Activated CD4-positive, alpha-beta memory T cell treated with anti-CD3 and anti-CD28 coated beads, Interleukin-2, amount 10 ng/mL, durations not matched to agents 7 days and 5 days (primary cell): Measurements from ENCODE around the gene NDUFAF4. TPM values are rescaled to one million over a fixed set of nuclear protein-coding genes. Genes with fewer than 3 reads are reported as not detected.

ENCODE experiments used
- CTCF ChIA-PET: fragments of 350-600 bp; sonication (Branson Sonifier 250); formaldehyde crosslinking; loops from one replicate; lab custom pipeline; 2021; ENCODE audit warnings: antibody characterized with exemption, inconsistent platforms; lab: Charles Lee
- POLR2A ChIA-PET: fragments of 350-600 bp; sonication (Branson Sonifier 250); formaldehyde crosslinking; loops from one replicate; lab custom pipeline; 2021; ENCODE audit warnings: antibody characterized with exemption; lab: Charles Lee
- DNase-seq: peaks from one replicate; pipeline ENCODE4 v3.0.0-alpha.2; 2020
- H3K27ac Mint-ChIP-seq: one replicate; pipeline ENCODE4 v1.8.0; 2021; ENCODE audit warnings: mild to moderate bottlenecking, mixed read lengths
- H3K27me3 Mint-ChIP-seq: one replicate; pipeline ENCODE4 v1.8.0; 2021; ENCODE audit warnings: mixed read lengths
- H3K36me3 Mint-ChIP-seq: one replicate; pipeline ENCODE4 v1.8.0; 2021; ENCODE audit warnings: low read depth, mixed read lengths
- H3K4me1 Mint-ChIP-seq: one replicate; pipeline ENCODE4 v1.8.0; 2021; ENCODE audit warnings: mixed read lengths
- H3K4me3 Mint-ChIP-seq: one replicate; pipeline ENCODE4 v1.8.0; 2021; ENCODE audit warnings: mild to moderate bottlenecking, mixed read lengths
- H3K9me3 Mint-ChIP-seq: one replicate; pipeline ENCODE4 v1.8.0; 2021; ENCODE audit warnings: mixed read lengths
- total RNA-seq, 2 experiments: library from RNA; stranded (reverse); gene quantifications; one replicate each; pipeline ENCODE4 v1.2.3, GENCODE V29; 2021

The NDUFAF4 gene
- 10 to 100 TPM; 23.3 to 26.1 TPM for total RNA-seq

DNA sequence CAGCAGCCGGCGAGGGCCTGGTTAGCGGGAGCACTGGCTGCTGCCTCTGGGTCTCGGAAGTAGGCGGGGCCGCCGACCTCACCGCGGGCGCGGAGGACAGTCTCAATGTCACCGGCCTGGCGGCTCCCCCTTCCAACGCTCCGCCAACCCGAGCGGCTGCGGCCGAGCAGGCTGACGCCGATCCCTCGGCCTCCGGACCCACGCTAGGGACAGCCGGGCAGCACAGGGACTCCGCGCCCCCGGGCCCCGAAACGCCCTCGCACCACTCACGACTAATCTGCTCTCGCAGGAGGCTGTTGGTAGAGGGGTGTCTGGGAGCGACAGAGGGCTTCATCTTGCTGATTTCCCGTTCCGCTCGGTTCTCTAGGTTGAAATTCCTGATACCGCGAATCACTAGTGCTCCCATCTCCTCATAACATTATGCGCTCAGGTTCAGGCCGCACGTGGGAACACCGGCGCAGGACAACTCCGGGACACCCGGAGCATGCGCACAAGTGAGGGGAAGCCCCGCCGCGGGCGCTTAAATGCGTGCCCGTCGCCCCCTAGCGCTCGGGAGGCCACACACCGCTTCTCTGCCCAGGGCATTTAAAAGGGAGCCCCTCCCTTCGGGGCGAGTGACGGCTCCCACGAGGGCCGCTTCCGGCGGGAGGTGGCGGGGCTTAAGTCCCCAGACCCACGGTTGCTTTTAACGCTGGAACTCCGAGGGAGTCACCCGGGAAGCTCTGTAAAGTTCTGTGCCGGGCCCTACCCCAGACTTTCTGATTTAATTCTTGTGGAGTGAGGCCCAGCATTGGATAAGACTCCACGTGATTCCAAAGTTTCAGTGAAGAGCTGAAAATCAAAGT, at the start of gene NDUFAF4:
NDUFAF4 (minus strand) TSS at position 496 of the 845 bp plus-strand sequence; CDS start at position 406, 90 bp downstream.
- Mint-ChIP-seq H3K27ac (peak within 1 kb of the TSS; percentile 93), H3K4me1 (peaks cover 31% of the 10 kb centered on the region), H3K27me3 (peaks cover 4% of the 10 kb centered on the region), H3K4me3 (peak within 1 kb of the TSS; percentile 95), H3K36me3 (peaks cover 12% of the 10 kb centered on the region), H3K9me3 (no peaks in the 10 kb centered on the region)
- DNase-seq, result peak; percentile 95
- ChIA-PET CTCF (interaction anchor here (0.6 to 3.0 kb wide), 15 partner anchors 9 to 270 kb away, joined by 3 to 20 read pairs (median 3); partner anchors contain the start of genes GPR63 and KLHL32), POLR2A (interaction anchor here (0.7 to 3.0 kb wide), 7 partner anchors 9 to 376 kb away, joined by 3 to 18 read pairs (median 4); partner anchors contain the start of genes GPR63, KLHL32 and UFL1)

DNA sequence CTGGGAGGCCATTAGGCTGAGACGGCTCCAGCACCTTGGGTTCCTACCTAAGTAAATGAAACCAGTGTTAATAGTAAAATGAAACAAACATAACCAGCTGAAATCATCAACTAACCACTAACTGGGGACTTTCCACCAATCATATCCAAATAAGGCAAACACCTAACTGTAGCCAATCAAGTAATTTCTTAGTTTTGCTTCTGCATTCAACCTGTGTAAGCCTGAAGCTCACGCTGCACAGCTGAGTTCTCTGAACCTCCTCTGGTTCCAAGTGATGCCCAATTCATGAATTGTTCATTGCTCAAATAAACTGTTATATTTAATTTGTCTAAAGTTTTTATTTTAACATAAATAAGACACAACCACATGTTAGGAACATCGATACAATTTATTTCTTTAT, 49.4 kb upstream of the NDUFAF4 start:
- Mint-ChIP-seq H3K36me3 (peaks cover 6% of the 10 kb centered on the region), H3K4me1 (peaks cover 11% of the 10 kb centered on the region), H3K27ac (no peak overlapping the region), H3K9me3 (peaks cover 6% of the 10 kb centered on the region), H3K4me3 (no peak overlapping the region), H3K27me3 (no peaks in the 10 kb centered on the region)
- POLR2A ChIA-PET, result interaction anchor here (0.8 kb wide), 1 partner anchor 16 kb away, joined by 4 read pairs; no protein-coding TSS in a partner anchor
- CTCF ChIA-PET, result interaction anchor here (1.0 kb wide), 1 partner anchor 10 kb away, joined by 4 read pairs; no protein-coding TSS in a partner anchor
- no peak for DNase-seq

DNA sequence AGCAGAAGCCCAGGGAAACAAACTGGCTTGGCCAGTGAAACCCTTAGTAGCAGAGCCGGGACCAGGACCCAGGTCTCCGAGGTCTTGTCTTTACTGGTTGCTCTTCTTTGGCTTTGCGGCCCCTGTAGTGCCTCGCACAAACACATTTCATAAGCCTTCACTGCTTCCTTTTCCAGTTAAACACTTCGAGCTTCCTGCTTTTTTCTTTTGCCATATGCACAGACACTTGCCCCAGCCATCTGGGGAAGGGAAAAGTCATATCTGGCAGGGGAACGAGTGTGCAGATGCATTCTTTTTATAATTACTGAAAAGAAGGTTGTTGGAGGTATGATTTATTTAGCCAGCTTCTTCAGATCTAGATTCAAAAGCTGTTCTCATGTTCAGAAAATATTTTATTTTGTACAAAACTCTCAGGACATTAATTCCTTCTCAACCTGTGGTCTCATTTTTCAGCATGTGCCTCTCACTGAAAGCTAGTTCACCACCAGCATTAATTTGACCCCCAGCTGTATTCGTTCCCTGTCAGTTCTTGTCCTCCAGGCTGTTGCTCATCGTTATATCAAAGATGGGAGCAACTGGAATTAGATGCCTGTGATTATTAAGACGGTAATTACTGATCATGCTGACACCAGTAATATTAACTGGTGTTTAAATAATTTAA, 46.0 kb upstream of the NDUFAF4 start:
- Mint-ChIP-seq H3K9me3 (peaks cover 5% of the 10 kb centered on the region), H3K27me3 (no peaks in the 10 kb centered on the region), H3K4me1 (peaks cover 24% of the 10 kb centered on the region), H3K36me3 (peaks cover 6% of the 10 kb centered on the region), H3K4me3 (no peak overlapping the region), H3K27ac (no peak overlapping the region)
- CTCF ChIA-PET, result no interaction called here
- DNase-seq, result no peak
- POLR2A ChIA-PET, result interaction anchor here (1.1 kb wide), 1 partner anchor 115 kb away, joined by 3 read pairs; no protein-coding TSS in a partner anchor

GRCh38 chr6:96942676-96943075, 45.0 kb upstream of the NDUFAF4 start:
- H3K27me3 Mint-ChIP-seq, result no peaks in the 10 kb centered on the region
- H3K4me1 Mint-ChIP-seq, result peaks cover 27% of the 10 kb centered on the region
- no peak overlapping the region for H3K27ac Mint-ChIP-seq
- no peak overlapping the region for H3K4me3 Mint-ChIP-seq
- H3K36me3 Mint-ChIP-seq, result peaks cover 6% of the 10 kb centered on the region
- CTCF ChIA-PET, result no interaction called here
- H3K9me3 Mint-ChIP-seq, result peaks cover 2% of the 10 kb centered on the region
- POLR2A ChIA-PET, result no interaction called here
- no peak for DNase-seq

GRCh38 chr6:96940322-96940721, 42.6 kb upstream of the NDUFAF4 start:
- H3K36me3 Mint-ChIP-seq, result no peaks in the 10 kb centered on the region
- DNase-seq, result no peak
- H3K4me1 Mint-ChIP-seq, result peaks cover 16% of the 10 kb centered on the region
- no peak overlapping the region for H3K4me3 Mint-ChIP-seq
- no peaks in the 10 kb centered on the region for H3K27me3 Mint-ChIP-seq
- CTCF ChIA-PET, result interaction anchor here (0.8 kb wide), 1 partner anchor 42 kb away, joined by 3 read pairs; no protein-coding TSS in a partner anchor
- no peak overlapping the region for H3K27ac Mint-ChIP-seq
- POLR2A ChIA-PET, result no interaction called here
- H3K9me3 Mint-ChIP-seq, result no peaks in the 10 kb centered on the region

- no peaks in the 10 kb centered on the region for H3K36me3 Mint-ChIP-seq
- no peak overlapping the region for H3K27ac Mint-ChIP-seq
- POLR2A ChIA-PET, result interaction anchor here (0.7 to 0.9 kb wide), 2 partner anchors 11 to 32 kb away, joined by 3 to 4 read pairs; no protein-coding TSS in a partner anchor
- CTCF ChIA-PET, result interaction anchor here (0.8 kb wide), 1 partner anchor 41 kb away, joined by 3 read pairs; no protein-coding TSS in a partner anchor
- H3K9me3 Mint-ChIP-seq, result no peaks in the 10 kb centered on the region
- H3K27me3 Mint-ChIP-seq, result no peaks in the 10 kb centered on the region
- no peak for DNase-seq
- H3K4me3 Mint-ChIP-seq, result no peak overlapping the region
- peaks cover 16% of the 10 kb centered on the region for H3K4me1 Mint-ChIP-seq
These were observed 41.5 kb upstream of the NDUFAF4 start for GRCh38 chr6:96939007-96939805.

DNA sequence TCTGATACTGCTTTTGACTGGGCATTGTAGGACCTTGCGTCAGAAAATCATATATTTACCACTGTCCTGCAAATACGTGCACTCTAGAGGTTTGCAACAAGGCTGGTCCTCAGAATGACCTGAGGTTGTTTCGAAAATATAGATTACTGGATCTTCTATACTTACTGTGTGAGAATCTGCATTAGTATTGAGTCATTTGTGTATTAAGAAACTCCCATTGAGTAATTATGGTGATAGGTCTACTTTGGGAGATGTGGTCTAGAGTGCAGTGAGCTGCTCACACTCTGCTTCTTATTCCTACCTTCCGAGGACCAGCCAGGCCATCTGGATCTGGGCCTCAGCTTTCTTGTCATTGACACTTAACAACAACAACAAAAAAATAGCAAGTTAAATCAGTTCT, 36.4 kb upstream of the NDUFAF4 start:
- DNase-seq, result no peak
- Mint-ChIP-seq H3K27me3 (no peaks in the 10 kb centered on the region), H3K4me1 (peaks cover 6% of the 10 kb centered on the region), H3K9me3 (no peaks in the 10 kb centered on the region), H3K4me3 (no peak overlapping the region), H3K27ac (no peak overlapping the region), H3K36me3 (no peaks in the 10 kb centered on the region)
- ChIA-PET POLR2A (interaction anchor here (2.0 kb wide), 1 partner anchor 8 kb away, joined by 6 read pairs; no protein-coding TSS in a partner anchor), CTCF (no interaction called here)

DNA sequence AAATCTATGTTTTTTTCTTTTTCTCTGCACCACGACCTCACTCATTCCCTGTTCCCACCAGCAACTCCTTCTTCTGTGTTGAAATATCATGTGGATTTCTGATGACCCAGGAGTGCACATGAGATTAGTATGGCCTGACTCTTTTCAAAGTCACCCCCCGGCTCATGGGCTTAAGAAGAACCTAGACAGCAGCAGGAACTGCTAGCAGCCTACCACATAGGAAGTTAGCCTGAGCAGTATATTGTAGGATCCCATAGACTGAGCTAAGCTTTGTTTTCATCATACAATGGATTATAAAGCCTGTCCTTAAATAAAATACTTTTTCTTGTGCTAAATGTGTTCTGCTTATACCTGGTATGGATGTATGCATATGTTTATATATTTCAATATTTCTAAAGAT, 33.5 kb upstream of the NDUFAF4 start:
- Mint-ChIP-seq H3K4me3 (no peak overlapping the region), H3K27me3 (peaks cover 2% of the 10 kb centered on the region), H3K36me3 (no peaks in the 10 kb centered on the region), H3K4me1 (peaks cover 2% of the 10 kb centered on the region), H3K9me3 (no peaks in the 10 kb centered on the region), H3K27ac (no peak overlapping the region)
- ChIA-PET CTCF (no interaction called here), POLR2A (interaction anchor here (0.9 kb wide), 1 partner anchor 16 kb away, joined by 4 read pairs; no protein-coding TSS in a partner anchor)
- DNase-seq, result no peak

GRCh38 chr6:96929741-96930140, 32.0 kb upstream of the NDUFAF4 start:
- Mint-ChIP-seq H3K9me3 (no peaks in the 10 kb centered on the region), H3K4me3 (no peak overlapping the region), H3K27ac (no peak overlapping the region), H3K36me3 (no peaks in the 10 kb centered on the region), H3K27me3 (peaks cover 2% of the 10 kb centered on the region), H3K4me1 (peaks cover 11% of the 10 kb centered on the region)
- ChIA-PET CTCF (no interaction called here), POLR2A (no interaction called here)
- no peak for DNase-seq

DNA sequence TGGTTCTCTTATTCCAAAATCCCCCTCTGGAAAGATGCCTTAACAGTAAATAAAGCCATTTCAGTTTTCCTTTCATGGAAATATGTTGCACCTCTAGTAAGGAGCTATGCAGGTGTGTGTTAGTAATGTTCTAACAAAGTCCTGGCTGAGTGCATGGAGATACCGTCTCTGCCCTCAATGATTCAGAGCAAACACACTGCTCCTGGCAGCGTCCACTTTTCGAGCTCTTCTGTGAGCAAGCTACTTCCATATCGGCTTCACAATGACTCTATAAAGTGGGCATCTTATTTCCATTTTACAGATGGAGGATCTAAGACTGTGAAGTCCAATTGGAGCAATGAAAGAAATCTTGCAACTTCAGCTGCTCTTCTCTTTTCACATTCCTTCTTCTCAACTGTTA, 30.0 kb upstream of the NDUFAF4 start:
- Mint-ChIP-seq H3K27ac (no peak overlapping the region), H3K4me3 (no peak overlapping the region), H3K9me3 (no peaks in the 10 kb centered on the region), H3K4me1 (peaks cover 21% of the 10 kb centered on the region), H3K27me3 (peaks cover 2% of the 10 kb centered on the region), H3K36me3 (no peaks in the 10 kb centered on the region)
- CTCF ChIA-PET, result no interaction called here
- POLR2A ChIA-PET, result interaction anchor here (0.8 to 2.2 kb wide), 3 partner anchors 7 to 21 kb away, joined by 3 to 6 read pairs (median 4); no protein-coding TSS in a partner anchor
- no peak for DNase-seq

GRCh38 chr6:96926425-96926824, 28.7 kb upstream of the NDUFAF4 start:
- peaks cover 2% of the 10 kb centered on the region for H3K27me3 Mint-ChIP-seq
- no peaks in the 10 kb centered on the region for H3K9me3 Mint-ChIP-seq
- ChIA-PET POLR2A (interaction anchor here (0.7 to 2.2 kb wide), 2 partner anchors 9 to 30 kb away, joined by 3 to 6 read pairs; no protein-coding TSS in a partner anchor), CTCF (interaction anchor here (1.1 kb wide), 1 partner anchor 20 kb away, joined by 3 read pairs; no protein-coding TSS in a partner anchor)
- DNase-seq, result no peak
- no peaks in the 10 kb centered on the region for H3K36me3 Mint-ChIP-seq
- H3K4me1 Mint-ChIP-seq, result peaks cover 32% of the 10 kb centered on the region
- no peak overlapping the region for H3K27ac Mint-ChIP-seq
- H3K4me3 Mint-ChIP-seq, result no peak overlapping the region

DNA sequence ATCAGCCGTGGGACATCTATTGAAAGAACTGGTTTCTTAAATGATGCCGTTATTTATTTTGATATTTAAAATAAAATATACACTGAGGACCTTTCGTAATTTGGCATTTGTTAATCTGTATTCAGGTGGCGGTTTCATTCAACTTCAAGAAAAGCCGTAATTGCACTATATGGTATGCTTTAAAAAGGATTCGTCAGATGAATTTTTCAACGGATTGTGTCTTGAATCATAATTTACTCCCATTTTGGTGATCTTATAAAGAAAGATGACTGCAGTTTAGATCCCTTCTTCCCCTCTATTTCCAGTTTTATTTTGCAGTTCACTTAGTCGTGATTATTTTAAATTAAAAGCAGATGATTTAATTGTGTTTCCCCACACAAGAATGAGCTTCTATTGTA, 27.6 kb upstream of the NDUFAF4 start:
- H3K4me1 Mint-ChIP-seq, result peaks cover 34% of the 10 kb centered on the region
- peak overlapping the region; percentile 90 for H3K4me3 Mint-ChIP-seq
- DNase-seq, result no peak
- no peaks in the 10 kb centered on the region for H3K9me3 Mint-ChIP-seq
- H3K27me3 Mint-ChIP-seq, result peaks cover 2% of the 10 kb centered on the region
- H3K36me3 Mint-ChIP-seq, result no peaks in the 10 kb centered on the region
- ChIA-PET CTCF (interaction anchor here (0.6 to 2.0 kb wide), 4 partner anchors 12 to 26 kb away, joined by 3 to 10 read pairs (median 4); partner anchors contain the start of gene NDUFAF4), POLR2A (interaction anchor here (1.2 to 2.2 kb wide), 6 partner anchors 10 to 403 kb away, joined by 4 to 9 read pairs (median 6); partner anchors contain the start of gene GPR63)
- H3K27ac Mint-ChIP-seq, result peak overlapping the region; percentile 74
